Measurements from ENCODE around the gene ABHD12.
"Not testable (repeated sequence)": the region's sequence is repeated elsewhere in the genome, so short reads cannot be mapped to it uniquely, and the experiment has no call there.

ABHD12 gene

DNA sequence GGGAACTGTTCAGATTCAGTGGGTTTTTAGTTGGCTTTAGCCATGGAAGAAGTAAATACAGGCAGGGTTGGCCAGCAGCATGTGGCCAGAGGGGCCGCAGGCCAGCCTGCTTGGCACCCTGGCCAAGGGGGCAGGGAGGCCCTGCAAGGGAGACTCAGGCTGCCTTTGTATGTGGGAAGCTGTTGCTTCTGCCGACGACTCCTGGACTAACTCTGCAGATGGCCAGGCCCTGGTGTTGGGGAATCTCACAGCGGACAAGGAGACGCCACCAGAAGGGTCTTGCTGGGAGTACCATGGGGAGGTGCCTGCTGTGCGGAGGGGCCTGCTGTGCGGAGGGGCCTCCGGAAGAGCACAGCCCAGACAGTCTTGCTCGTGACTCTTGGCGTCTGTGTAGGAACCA, 117.6 kb downstream of the ABHD12 start:
- no peak for DNase-seq (ENCODE audit: low read depth)
- TF ChIP-seq, protein P1, sequence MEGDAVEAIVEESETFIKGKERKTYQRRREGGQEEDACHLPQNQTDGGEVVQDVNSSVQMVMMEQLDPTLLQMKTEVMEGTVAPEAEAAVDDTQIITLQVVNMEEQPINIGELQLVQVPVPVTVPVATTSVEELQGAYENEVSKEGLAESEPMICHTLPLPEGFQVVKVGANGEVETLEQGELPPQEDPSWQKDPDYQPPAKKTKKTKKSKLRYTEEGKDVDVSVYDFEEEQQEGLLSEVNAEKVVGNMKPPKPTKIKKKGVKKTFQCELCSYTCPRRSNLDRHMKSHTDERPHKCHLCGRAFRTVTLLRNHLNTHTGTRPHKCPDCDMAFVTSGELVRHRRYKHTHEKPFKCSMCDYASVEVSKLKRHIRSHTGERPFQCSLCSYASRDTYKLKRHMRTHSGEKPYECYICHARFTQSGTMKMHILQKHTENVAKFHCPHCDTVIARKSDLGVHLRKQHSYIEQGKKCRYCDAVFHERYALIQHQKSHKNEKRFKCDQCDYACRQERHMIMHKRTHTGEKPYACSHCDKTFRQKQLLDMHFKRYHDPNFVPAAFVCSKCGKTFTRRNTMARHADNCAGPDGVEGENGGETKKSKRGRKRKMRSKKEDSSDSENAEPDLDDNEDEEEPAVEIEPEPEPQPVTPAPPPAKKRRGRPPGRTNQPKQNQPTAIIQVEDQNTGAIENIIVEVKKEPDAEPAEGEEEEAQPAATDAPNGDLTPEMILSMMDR (conservative IDR thresholded peaks at IDR 0.05; ENCODE audit: low read depth, low read length), result no peak
- no peak overlapping the region for H3K4me3 ChIP-seq (ENCODE audit: low read length)

DNA sequence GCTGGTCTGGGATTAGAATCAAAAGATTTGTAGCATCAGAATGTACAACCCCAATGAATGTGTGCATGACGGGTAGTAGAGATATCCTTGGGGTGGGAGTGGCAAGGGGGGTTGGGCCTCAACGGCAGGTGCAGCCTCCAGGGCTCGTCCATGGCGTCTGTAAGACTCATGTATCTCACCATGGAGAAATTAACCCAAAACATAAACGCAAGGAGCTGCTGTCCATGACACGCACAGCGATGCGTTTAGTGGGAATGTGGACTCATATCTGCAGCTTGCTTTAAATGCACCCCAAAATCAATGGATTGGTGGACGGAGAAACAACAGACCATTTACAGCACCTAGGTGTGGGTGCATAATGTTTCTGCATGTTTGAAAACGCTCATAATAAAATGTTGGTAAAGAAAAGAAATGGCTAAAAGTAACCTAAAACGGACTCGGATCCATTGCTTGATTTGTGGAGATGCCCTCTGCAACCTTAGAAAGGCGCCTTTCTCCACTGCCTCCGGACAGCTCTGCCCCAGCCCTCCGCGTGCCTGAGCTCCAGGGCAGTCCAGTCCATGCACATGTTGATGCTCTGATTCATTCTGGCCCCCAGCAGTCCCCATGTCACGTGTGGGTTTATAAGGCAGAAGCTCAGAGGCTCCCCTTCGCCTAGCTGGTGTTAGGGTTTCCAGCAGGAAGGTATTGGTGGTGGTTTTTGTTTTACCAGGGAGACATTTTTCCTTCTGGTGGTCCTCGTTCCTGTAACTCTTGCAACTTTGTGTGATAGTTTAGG, 118.2 kb downstream of the ABHD12 start:
- H3K4me3 ChIP-seq (ENCODE audit: low read length), result no peak overlapping the region
- no peak for DNase-seq (ENCODE audit: low read depth)
- TF ChIP-seq, protein P1 (conservative IDR thresholded peaks at IDR 0.05; ENCODE audit: low read depth, low read length), result no peak

DNA sequence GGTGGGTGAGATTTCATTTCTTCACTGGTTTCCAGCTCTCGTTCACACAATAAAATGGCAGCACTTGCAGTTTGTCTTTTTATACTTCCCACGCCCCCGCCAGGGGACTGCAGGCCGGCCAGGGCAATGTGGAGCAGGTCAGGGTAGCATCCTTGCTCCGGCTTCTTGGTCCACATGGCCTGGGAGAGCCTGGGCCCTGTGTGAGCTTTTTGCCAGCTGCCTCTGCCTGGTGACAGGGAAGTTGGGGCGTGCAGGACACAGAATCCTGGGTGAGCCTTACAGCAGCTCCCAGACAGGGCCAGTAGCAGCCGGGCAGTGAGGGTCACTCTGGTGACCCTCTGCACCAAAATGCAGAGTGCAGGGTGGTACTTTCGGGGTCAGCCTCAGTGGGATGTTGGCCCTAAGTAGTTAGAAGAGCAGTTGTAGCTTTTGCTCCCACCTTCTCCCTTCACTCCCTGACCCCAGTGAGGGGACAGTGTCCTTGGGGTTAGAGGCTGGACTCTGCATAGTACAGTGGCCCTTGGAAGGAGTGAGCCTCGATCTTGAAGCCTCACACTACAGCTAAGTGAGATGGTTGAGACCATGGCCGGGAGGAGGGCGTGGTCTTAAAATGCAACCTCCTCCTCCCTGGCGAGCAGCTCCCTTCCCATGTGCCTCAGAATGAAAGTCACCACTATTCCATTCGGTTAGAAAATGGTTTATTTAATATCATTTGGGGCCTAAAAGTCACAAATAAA, 119.0 kb downstream of the ABHD12 start:
- TF ChIP-seq, protein P1 (conservative IDR thresholded peaks at IDR 0.05; ENCODE audit: low read depth, low read length), result no peak
- no peak for DNase-seq (ENCODE audit: low read depth)
- H3K4me3 ChIP-seq (ENCODE audit: low read length), result no peak overlapping the region

DNA sequence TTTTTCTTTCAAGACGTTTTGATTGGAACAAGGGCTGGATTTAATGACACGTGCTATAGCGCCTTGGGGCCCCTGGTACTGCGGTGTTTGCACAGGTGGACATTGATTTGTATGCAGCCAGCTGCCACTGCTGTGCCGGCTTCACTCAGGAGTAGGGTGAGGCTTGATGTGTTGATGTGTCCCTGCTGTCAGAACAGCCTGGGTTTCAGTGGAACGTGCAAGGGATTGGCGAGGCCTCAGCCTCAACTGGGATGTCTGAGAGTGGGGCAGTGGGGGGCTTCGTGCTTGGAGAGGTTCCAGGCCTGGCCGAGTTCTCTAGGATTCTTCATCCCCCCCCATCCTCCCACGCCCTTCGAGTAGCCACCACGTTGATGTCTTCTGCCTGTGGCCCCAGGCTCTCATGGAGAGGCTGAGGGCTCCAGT, 119.8 kb downstream of the ABHD12 start:
- DNase-seq (ENCODE audit: low read depth), result no peak
- H3K4me3 ChIP-seq (ENCODE audit: low read length), result no peak overlapping the region
- TF ChIP-seq, protein P1 (conservative IDR thresholded peaks at IDR 0.05; ENCODE audit: low read depth, low read length), result no peak

DNA sequence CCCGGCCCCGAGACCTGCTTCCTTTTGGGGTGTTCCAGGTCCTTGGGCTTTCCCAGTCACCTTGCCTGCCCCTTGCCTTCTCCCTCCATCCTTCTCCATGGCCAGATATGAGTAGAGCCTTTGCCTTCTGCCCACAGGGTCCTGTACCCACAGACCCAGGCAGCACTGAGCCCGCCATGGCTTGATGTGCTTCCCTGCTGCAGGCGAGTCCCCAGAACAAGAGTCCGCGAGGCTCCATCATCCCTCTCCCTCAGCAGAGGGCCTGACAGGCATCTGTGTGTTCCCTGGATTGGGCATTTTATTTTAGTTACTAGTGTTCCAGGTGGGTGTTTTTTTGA, 120.8 kb downstream of the ABHD12 start:
- no peak overlapping the region for H3K4me3 ChIP-seq (ENCODE audit: low read length)
- no peak for DNase-seq (ENCODE audit: low read depth)
- TF ChIP-seq, protein P1 (conservative IDR thresholded peaks at IDR 0.05; ENCODE audit: low read depth, low read length), result no peak

DNA sequence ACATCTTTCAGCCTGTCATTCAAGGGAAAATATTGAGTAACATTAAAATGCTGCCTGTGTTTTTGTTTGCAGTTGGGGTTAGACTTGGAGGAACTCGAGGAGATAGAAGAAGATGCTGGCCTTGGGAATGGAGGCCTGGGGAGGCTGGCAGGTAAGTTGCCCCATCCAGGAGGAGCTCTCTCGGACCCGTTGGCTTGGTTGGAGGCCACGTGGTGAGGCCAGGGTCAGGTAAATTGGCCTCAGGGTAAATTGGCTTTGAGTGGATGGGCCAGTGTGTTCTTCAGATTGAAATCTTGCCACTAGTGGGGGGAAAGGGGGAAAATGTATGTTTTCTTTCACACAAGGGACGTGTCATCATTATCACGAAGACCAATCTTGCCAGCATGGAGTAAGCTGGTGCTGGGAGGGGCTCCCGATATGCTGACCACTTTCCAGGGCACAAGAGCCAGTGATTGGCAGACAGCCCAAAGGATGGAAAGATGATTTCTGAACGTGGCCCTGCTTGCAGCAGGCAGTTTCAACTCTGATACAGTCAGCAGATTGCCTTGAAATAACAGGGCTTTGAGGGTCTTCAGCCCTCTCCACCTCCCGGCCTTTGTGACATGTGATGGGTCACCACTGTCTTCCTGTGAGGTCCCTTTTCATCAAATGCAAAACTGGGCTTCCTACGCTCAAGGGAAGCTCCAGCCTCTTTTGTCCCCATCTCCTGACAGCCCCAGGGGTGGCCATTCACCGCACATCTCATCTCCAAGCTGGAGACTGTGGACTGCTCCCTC, 121.4 kb downstream of the ABHD12 start:
- no peak for DNase-seq (ENCODE audit: low read depth)
- TF ChIP-seq, protein P1 (conservative IDR thresholded peaks at IDR 0.05; ENCODE audit: low read depth, low read length), result no peak

DNA sequence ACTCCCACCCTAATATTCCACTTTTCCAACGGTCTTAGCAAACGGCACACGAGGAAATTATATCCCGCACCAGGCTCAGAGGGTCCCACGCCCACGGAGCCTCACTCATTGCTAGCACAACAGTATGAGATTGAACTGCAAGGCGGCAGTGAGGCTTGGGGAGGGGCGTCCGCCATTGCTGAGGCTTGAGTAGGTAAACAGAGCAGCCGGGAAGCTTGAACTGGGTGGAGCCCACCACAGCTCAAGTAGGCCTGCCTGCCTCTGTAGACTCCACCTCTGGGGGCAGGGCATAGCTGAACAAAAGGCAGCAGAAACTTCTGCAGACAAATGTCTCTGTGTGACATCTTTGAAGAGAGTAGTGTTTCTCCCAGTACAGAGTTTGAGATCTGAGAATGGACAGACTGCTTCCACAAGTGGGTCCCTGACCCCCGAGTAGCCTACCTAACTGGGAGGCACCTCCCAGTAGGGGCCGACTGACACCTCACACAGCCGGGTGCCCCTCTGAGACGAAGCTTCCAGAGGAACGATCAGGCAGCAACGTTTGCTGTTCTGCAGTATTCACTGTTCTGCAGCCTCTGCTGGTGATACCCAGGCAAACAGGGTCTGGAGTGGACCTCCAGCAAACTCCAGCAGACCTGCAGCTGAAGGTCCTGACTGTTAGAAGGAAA, 129.7 kb downstream of the ABHD12 start:
- not testable (repeated sequence) for DNase-seq (ENCODE audit: low read depth); H3K4me3 ChIP-seq (ENCODE audit: low read length)

More for the DNA sequence above, 121.4 kb downstream of the ABHD12 start:
- no peak overlapping the region for H3K4me3 ChIP-seq (ENCODE audit: low read length)

All from retinal pigment epithelial cell (primary cell).